ENCODE measurements around the gene ADD3. TPM values are rescaled to one million over a fixed set of nuclear protein-coding genes. Genes with fewer than 3 reads are reported as not detected.

ADD3 gene
- total and polyA plus RNA-seq, 2 of the 13 experiments (the other 11 are each of a cell fraction or from before 2014, with no cell fraction given), result 44.7 to 57.5 TPM

GRCh38 chr10:110163192-110163773 is 155.5 kb downstream of the ADD3 start:
- POLR2A ChIA-PET, result no interaction called here
- no peak overlapping the region for H3K9ac ChIP-seq (ENCODE audit: insufficient read depth, low read depth, low read length)
- DNase-seq (ENCODE audit: low spot score), result no peak
- 15% methylated on average over 5 of the region's 5 CpGs for WGBS (ENCODE audit: low lambda C conversion rate)
- H3K79me2 ChIP-seq (ENCODE audit: insufficient read depth, low read length), result no peaks in the 10 kb centered on the region
- FAIRE-seq, result no peak
- CTCF ChIA-PET (ENCODE audit: low intra/inter-chr PET ratio, low total read pairs), result no interaction called here
- intact Hi-C loops (cut with micrococcal nuclease; ENCODE audit: unreplicated experiment), result no loop called here
- no peak overlapping the region for H3K4me2 ChIP-seq (ENCODE audit: low read depth, low read length)
- H3K27ac ChIP-seq (ENCODE audit: extremely low read length, insufficient read depth, low read length), result no peak overlapping the region
- peaks cover 11% of the 10 kb centered on the region for H3K4me1 ChIP-seq (ENCODE audit: insufficient read depth, low read length)
- no peaks in the 10 kb centered on the region for H3K9me3 ChIP-seq (ENCODE audit: low read length)
- no peak overlapping the region for H3K4me3 ChIP-seq (replicated peaks in 1 of 3; ENCODE audit: insufficient read depth in 1 of 3, low read depth in 2 of 3, low read length in 3 of 3)
- no peaks in the 10 kb centered on the region for H3K36me3 ChIP-seq (replicated peaks in 1 of 2; ENCODE audit: control insufficient read depth in 1 of 2, insufficient read depth in 2 of 2, low read length in 2 of 2)
- H4K20me1 ChIP-seq (ENCODE audit: insufficient read depth, low read length), result no peaks in the 10 kb centered on the region
- no peak for ATAC-seq
- peaks cover 2 to 15% of the 10 kb centered on the region in 2 experiments; a peak in 3 of 5 replicates for H3K27me3 ChIP-seq (ENCODE audit: control insufficient read depth in 1 of 2, insufficient read depth in 2 of 2, low read length in 2 of 2)
- no TSS peak for BruUV-seq (replicated peaks)
- in situ Hi-C loops (cut with HindIII; ENCODE audit: extremely low pct_ligation_motif_present, low pct_unique_long_range_greater_than_20kb), result no loop called here
- H2AFZ ChIP-seq (ENCODE audit: low read length), result no peak overlapping the region
- TF ChIP-seq, protein P1, sequence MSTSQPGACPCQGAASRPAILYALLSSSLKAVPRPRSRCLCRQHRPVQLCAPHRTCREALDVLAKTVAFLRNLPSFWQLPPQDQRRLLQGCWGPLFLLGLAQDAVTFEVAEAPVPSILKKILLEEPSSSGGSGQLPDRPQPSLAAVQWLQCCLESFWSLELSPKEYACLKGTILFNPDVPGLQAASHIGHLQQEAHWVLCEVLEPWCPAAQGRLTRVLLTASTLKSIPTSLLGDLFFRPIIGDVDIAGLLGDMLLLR (CRISPR knock-in tag; IDR thresholded peaks at IDR 0.05), result no peak
- TF ChIP-seq HDAC6 (IDR thresholded peaks at IDR 0.05; ENCODE audit: low read depth, low read length) (no peak), ZNF3 (CRISPR knock-in tag; IDR thresholded peaks at IDR 0.05) (no peak), SPEN (CRISPR knock-in tag; IDR thresholded peaks at IDR 0.05; ENCODE audit: low read depth) (no peak), ZHX2 (IDR thresholded peaks at IDR 0.05; ENCODE audit: low read depth) (no peak), ZHX2 (CRISPR knock-in tag; IDR thresholded peaks at IDR 0.05; ENCODE audit: borderline replicate concordance) (no peak), ZNF33B (CRISPR knock-in tag; IDR thresholded peaks at IDR 0.05) (no peak), SRY (CRISPR knock-in tag; IDR thresholded peaks at IDR 0.05) (no peak), CREM (IDR thresholded peaks at IDR 0.05) (no peak), CREM (CRISPR knock-in tag; IDR thresholded peaks at IDR 0.05) (no peak), SRSF1 (optimal IDR thresholded peaks at IDR 0.05; ENCODE audit: low read depth, low read length) (no peak)
- TF ChIP-seq, protein P2, sequence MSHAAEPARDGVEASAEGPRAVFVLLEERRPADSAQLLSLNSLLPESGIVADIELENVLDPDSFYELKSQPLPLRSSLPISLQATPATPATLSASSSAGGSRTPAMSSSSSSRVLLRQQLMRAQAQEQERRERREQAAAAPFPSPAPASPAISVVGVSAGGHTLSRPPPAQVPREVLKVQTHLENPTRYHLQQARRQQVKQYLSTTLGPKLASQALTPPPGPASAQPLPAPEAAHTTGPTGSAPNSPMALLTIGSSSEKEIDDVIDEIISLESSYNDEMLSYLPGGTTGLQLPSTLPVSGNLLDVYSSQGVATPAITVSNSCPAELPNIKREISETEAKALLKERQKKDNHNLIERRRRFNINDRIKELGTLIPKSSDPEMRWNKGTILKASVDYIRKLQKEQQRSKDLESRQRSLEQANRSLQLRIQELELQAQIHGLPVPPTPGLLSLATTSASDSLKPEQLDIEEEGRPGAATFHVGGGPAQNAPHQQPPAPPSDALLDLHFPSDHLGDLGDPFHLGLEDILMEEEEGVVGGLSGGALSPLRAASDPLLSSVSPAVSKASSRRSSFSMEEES (CRISPR knock-in tag; IDR thresholded peaks at IDR 0.05), result no peak
- TF ChIP-seq, protein P3, sequence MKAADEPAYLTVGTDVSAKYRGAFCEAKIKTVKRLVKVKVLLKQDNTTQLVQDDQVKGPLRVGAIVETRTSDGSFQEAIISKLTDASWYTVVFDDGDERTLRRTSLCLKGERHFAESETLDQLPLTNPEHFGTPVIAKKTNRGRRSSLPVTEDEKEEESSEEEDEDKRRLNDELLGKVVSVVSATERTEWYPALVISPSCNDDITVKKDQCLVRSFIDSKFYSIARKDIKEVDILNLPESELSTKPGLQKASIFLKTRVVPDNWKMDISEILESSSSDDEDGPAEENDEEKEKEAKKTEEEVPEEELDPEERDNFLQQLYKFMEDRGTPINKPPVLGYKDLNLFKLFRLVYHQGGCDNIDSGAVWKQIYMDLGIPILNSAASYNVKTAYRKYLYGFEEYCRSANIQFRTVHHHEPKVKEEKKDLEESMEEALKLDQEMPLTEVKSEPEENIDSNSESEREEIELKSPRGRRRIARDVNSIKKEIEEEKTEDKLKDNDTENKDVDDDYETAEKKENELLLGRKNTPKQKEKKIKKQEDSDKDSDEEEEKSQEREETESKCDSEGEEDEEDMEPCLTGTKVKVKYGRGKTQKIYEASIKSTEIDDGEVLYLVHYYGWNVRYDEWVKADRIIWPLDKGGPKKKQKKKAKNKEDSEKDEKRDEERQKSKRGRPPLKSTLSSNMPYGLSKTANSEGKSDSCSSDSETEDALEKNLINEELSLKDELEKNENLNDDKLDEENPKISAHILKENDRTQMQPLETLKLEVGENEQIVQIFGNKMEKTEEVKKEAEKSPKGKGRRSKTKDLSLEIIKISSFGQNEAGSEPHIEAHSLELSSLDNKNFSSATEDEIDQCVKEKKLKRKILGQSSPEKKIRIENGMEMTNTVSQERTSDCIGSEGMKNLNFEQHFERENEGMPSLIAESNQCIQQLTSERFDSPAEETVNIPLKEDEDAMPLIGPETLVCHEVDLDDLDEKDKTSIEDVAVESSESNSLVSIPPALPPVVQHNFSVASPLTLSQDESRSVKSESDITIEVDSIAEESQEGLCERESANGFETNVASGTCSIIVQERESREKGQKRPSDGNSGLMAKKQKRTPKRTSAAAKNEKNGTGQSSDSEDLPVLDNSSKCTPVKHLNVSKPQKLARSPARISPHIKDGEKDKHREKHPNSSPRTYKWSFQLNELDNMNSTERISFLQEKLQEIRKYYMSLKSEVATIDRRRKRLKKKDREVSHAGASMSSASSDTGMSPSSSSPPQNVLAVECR (CRISPR knock-in tag; IDR thresholded peaks at IDR 0.05; ENCODE audit: borderline replicate concordance), result no peak

Data from HepG2 (cell line).